Esophagus (tissue), 2 donors: ENCODE data around the gene ELAVL4. TPM values are rescaled to one million over a fixed set of nuclear protein-coding genes. Genes with fewer than 3 reads are reported as not detected.

Source experiments
- polyA plus RNA-seq, 2 donors: library from polyadenylated mRNA; stranded (reverse); fragments of 200-250 nt; gene quantifications; one replicate each; pipeline ENCODE4 v1.2.3, GENCODE V29; 2013
- donor health status: healthy with polysubstance abuse.
- donor health status: Bipolar disorder and iron deficiency.

The ELAVL4 gene
- polyA plus RNA-seq, 2 donors = 0.06 TPM; not detected in 1

Other genes starting within 250 kb of the ELAVL4 start
- under 1 TPM in 1 of 2 donors, not detected in 1; 0.02 TPM for gene AGBL4, start 85.0 kb upstream of the ELAVL4 start, polyA plus RNA-seq